ENCODE measurements around the gene GPR173.
A peak's percentile ranks its signal among the peaks of the same experiment; 100 is the strongest.

The GPR173 gene

GRCh38 chrX:53091354-53091753, 42.8 kb downstream of the GPR173 start:
- no peak for DNase-seq

- DNase-seq: peak; percentile 75
Observed at GRCh38 chrX:53093177-53093655, 44.6 kb downstream of the GPR173 start.

DNA sequence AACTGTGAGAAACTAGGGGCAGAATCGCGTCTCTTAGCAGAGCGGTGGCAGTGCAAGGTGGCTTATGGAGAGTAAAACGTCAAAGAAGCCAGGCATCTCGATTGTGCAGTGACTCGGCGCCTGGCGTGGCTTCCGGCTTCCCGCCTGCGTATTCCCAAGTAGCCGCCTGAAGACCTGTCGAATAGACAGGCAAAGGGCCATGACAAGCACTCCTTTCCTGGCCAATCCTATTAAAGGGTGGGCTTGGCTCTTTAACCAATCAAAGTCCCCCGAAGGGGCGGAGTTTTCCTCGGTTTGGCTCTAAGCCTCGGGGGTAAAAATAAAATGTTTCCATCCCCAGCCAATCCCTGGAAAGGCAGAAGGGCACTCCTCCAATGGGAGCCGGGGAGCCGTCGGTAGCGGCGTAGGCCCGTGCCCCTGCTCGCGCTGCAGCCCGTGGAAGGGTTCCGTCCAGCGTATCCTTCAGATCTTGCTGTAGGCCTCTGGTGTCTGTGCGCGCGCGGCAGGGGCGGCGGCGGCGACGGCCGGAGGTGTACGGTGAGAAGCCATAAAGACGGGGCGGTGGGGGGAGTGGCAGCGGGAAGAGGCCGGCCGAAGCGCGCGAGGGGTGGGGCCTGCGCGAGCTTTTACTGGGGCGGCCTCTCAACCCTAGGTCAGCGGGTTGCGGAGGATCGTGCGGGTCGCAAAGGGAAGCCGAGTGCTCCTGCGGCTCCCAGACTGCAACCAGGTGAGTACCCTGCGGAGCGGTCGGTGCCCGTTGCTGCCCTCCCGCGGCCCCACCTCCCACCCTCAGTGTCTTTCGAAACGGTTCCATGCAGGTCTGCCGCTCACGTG, 45.4 kb downstream of the GPR173 start, which contains the start of gene KANTR:
TSS of gene KANTR (plus strand) at position 395 of the 834 bp plus-strand sequence. CDS start 30,131 bp downstream, outside the sequence.
- peak; percentile 95 for DNase-seq

DNA sequence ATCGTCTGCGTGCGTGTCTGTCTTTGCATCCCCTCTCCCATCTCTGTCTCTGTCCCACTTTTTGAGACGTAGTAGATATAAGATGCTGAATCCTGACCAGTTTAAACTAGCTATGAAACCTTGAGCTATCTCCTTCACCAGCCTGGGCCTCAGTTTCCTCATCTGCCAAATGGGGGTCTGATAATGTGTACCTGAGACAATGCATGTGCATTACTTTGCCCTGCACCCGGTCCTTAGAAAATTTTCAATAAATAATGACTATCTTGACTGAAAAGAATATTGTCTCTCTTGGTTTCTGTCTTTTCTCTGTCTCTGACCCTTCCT, 46.0 kb downstream of the GPR173 start:
- DNase-seq: no peak

DNA sequence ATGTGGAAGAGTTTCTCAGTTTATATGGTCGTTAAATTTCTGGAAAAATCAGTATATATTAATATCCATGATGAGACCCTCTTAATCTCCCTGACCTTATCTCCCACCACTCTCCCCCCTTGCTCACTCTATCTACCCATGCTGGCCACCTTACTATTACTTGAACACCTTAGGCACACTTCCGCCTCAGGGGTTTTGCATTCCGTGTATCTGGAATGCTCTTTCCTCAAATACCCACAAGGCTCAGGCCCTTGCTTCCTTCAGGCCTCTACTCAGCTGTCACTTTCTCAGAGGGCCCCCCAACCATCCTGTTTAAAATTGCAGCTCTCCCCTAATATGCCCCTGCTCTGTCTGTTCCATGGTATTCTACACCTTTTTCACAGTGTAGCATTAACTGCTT, 47.2 kb downstream of the GPR173 start:
- no peak for DNase-seq

DNA sequence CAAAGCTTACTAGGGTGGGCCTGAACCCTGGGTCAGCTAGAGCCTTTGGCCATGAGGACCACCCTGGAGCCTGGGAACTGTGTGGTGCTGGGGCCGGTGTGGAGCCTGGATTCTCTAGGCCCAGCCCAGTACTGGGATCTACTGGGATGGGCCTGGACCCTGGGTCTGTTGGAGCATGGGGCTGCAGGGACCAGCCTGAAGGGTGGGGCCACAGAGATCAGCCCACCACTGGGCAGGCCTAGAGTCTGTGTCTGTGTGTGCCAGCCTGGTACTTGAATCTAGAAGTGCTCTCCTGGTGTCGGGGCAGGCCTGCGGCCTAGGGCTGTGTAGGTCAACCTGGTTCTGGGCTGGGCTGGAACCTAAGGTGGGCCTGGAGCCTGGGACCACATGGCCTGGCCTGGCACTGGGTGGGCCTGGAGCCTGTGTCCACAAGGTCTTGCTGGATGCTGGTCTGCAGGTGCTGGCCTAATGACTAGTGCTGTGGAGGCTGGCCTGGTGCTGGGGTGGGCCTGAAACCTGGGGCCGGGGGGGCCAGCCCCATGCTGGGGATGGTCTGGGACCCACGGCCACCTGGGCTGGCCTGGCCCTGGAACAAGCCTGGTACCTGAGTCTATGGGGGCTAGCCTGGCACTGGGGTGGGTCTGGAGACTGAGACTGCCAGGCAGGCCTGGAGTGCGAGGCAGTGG, 66.4 kb downstream of the GPR173 start:
- DNase-seq: no peak

- DNase-seq: no peak
Observed at GRCh38 chrX:53115550-53115874, 66.9 kb downstream of the GPR173 start.

GRCh38 chrX:53116101-53116500, 67.5 kb downstream of the GPR173 start:
- peak; percentile 74 for DNase-seq

GRCh38 chrX:53122013-53122412, 73.4 kb downstream of the GPR173 start:
- no peak for DNase-seq

DNA sequence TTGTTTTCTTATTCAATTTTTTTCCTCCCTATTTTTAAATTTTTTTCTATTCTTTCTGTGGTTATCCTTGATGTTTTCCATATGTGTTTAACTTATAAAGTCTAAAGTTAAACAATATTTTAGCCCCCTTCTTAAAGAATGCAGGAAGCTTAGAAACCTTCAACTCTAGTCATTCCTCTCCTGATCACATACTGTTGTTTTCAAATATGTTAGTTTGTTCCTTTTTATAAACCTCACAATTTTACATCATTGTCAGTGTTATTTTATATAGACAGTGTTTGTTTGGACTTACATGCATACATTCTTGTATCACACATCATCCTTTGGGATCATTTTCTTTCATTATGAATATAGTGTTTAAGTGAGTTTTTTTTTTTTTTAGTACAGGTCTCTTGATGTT, 76.9 kb downstream of the GPR173 start:
- DNase-seq: no peak

DNA sequence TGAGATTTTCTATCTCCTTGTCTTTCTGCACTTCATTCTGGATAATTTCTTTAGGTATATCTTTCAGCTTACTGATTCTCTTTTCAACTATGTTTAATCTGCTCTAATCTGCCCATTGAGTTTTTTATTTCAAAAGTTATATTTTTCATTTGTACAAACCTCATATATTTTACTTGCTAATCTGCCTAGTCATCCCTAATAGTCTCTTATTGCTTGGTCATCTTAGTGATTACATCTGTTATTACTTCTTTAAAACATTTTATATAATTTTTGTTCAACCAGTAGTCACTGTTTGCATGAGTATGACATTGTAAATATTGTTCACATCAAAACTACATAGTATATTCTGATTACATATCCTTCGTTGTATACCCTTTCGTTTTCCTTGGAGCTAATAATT, 77.8 kb downstream of the GPR173 start:
- no peak for DNase-seq

- peak; percentile 28 for DNase-seq
Observed at GRCh38 chrX:53128097-53128749, 79.6 kb downstream of the GPR173 start.
